GM19452 (cell line): Measurements from ENCODE around the gene UBB.

ENCODE experiments used
- ATAC-seq: cut with Tn5 transposase; IDR thresholded peaks from one replicate; pipeline ENCODE4 v1.9.1; 2021; ENCODE audit not compliant: unreplicated experiment

The UBB gene

DNA sequence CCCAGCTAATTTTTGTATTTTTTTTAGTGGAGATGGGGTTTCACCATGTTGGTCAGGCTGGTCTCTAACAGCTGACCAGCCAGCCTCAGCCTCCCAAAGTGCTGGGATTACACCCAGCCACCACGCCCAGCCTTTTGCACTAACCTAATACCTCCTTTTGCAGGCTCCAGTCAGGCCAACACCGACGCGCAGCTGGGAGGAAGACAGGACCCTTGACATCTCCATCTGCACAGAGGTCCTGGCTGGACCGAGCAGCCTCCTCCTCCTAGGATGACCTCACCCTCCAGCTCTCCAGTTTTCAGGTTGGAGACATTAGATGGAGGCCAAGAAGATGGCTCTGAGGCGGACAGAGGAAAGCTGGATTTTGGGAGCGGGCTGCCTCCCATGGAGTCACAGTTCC lies 36.5 kb downstream of the UBB start:
- no peak for ATAC-seq

- ATAC-seq: no peak
Observed at GRCh38 chr17:16417896-16418684, 37.2 kb downstream of the UBB start.

DNA sequence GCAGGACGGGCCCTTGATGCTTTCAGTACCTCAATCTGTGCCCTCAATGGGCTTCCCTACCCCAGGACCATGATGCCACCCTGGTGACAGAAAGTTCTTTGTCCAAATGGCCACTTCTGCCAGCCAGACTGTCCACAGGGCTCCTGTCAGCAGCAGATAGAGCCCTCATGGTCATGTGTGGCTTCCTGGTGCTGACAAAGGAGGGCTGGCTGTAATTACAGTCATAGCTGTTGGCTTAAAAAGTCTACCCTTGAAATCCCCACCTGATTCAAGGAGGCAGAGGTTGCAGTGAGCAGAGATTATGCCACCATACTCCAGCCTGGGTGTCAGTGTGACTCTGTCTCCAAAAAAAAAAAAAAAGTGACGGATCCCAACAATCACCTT lies 37.8 kb downstream of the UBB start:
- ATAC-seq: no peak

GRCh38 chr17:16419074-16419928 lies 38.4 kb downstream of the UBB start:
- peak; percentile 38 for ATAC-seq

DNA sequence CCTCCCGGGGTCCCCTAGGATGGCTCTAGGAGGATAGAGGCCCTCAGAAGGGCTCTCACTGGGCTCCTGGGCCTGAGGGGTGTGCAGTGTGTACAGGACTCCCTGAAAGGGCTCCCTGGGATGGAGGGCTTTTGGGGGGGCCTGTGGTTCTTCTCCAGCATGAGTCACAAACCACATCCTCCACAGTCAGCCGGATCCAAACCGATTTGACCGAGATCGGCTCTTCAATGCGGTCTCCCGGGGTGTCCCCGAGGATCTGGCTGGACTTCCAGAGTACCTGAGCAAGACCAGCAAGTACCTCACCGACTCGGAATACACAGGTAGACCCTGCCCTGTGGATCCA lies 39.0 kb downstream of the UBB start:
- ATAC-seq: peak; percentile 7

- no peak for ATAC-seq
Observed at GRCh38 chr17:16422416-16422815, 41.5 kb downstream of the UBB start.

DNA sequence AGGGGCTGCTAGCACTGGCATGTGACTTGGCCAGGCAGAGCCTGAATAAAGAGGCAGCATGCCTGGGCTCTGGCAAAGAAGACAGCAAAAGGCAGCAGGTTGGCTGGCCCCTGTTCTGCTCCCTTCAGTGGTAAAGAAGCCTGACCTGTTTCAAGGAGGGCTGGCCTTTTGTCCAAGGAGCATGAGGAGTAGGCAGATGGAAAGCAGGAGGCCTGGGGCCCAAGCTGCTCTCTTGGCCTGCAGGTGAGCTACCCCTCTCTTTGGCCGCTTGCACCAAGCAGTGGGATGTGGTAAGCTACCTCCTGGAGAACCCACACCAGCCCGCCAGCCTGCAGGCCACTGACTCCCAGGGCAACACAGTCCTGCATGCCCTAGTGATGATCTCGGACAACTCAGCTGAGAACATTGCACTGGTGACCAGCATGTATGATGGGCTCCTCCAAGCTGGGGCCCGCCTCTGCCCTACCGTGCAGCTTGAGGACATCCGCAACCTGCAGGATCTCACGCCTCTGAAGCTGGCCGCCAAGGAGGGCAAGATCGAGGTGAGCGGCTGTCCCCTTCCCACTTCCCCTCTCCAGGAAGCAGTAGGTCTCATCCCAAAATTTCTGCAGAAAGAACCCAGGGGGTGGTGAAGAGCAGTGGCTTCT lies 42.5 kb downstream of the UBB start:
- ATAC-seq: no peak

- no peak for ATAC-seq
Observed at GRCh38 chr17:16425202-16425601, 44.3 kb downstream of the UBB start.

DNA sequence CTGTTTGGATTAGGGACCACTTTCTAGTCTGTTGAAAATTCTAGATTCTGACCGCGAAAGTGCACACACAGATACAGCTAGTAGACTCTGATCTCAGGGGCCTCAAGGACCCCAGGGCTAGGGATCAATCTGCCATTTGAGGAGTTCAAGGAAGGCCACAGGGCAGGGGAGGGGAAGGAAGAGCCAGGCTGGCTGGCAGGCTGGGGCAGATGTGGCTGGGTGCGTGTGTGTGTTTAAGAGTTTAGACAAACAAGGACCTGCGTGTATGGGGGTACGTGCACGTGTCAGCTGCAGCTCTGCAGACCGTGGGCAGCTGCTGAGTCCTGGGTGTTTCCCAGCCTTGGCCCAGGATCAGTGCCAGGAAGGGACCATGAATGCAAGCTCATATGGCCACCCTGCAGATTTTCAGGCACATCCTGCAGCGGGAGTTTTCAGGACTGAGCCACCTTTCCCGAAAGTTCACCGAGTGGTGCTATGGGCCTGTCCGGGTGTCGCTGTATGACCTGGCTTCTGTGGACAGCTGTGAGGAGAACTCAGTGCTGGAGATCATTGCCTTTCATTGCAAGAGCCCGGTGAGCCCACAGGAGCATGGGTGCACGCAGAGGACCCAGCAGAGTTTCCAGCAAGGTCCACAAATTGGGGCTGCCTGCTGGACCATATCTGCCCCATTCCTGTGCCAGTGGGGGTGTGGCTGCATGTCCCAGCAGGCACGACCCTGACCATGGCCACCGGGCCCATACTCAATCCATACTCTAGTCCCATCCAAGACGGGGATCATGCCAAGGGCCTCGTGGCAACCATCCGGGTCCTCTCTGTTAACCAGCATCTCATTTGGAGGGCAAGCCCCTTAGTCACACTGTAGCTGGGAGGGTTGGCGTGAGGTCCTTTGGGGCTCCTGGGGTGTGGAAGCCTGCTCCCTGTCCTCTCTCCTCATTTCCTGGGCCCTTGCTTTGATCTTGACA lies 45.1 kb downstream of the UBB start:
- ATAC-seq: no peak

GRCh38 chr17:16427020-16427419 lies 46.1 kb downstream of the UBB start:
- no peak for ATAC-seq

GRCh38 chr17:16428098-16428882 lies 47.4 kb downstream of the UBB start:
- no peak for ATAC-seq

DNA sequence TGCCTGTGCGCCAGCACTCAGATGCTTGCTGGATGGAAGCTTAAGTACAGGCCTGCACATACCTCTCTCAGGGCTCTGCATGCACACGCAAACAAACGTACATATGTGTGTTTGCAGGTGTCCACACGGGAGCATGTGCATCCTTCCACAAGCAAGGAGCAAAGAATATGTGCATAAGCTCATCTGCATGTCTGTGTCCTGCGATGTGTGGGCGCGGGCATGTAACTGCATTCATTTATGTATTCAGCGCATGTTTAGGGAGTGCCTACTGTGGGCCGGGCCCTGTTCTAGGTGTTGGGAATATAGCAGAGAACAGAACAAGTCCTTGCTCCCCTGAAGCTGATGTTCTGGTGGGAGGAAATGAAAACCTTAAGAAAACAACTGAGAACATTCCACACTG lies 48.2 kb downstream of the UBB start:
- no peak for ATAC-seq

DNA sequence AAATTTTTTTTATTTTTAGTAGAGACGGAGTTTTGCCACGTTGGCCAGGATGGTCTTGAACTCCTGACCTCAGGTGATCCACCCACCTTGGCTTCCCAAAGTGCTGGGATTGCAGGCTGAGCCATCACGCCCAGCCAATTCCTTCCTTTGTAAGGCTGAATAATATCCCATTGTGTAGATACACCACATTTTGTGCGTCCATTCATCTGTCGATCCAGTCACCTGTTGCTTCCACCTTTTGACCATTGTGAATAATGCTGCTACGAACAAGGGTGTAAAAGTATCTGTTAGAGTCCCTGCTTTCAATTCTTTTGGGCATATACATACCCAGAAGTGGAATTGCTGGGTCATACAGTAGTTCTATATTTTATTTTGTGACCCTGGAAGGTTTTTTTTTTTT lies 49.8 kb downstream of the UBB start:
- ATAC-seq: no peak

GRCh38 chr17:16432017-16432416 lies 51.1 kb downstream of the UBB start:
- no peak for ATAC-seq
